ENCODE results near the gene TMEM81. TPM values are rescaled to one million over a fixed set of nuclear protein-coding genes. Genes with fewer than 3 reads are reported as not detected.

Gene TMEM81
- total RNA-seq, 2 donors from 2014 or later: 4.9 to 6.2 TPM

DNA sequence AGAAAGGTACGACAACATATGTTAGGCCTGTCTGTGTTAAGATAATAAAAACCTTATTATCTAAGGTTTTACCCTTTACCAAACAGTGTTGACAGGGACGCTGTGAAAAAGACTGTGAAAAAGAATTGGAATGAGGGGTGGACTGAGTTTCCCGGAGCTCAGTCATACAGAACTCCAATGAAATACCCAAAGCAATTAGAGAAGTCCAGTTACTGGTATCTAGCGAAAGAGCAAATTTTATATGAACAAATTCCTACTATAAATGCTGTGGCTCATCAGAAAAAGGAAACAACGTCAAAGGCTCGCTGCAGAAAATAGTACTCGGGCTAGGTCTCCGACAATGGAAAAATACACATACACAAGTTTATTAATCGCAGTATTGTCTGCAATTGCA is 38.2 kb upstream of the TMEM81 start:
- H3K36me3 ChIP-seq (ENCODE audit: control insufficient read depth, insufficient read depth, low read length): peaks cover 13% of the 10 kb centered on the region
- Mint-ChIP-seq H3K27me3 (ENCODE audit: insufficient read depth) (no peaks in the 10 kb centered on the region), H3K36me3 (ENCODE audit: low read depth) (peaks cover 9% of the 10 kb centered on the region), H3K4me3 (peak overlapping the region; percentile 97), H3K9me3 (no peaks in the 10 kb centered on the region), H3K27ac (peak overlapping the region; percentile 100), H3K4me1 (peaks cover 12% of the 10 kb centered on the region)
- peak overlapping the region; percentile 98 for H3K4me3 ChIP-seq (ENCODE audit: low read length)
- no peaks in the 10 kb centered on the region for H3K4me1 ChIP-seq (ENCODE audit: control insufficient read depth, insufficient read depth, low read length)
- 56 to 73% methylated on average over 6 to 9 of the region's 9 CpGs for WGBS, 2 experiments (ENCODE audit: insufficient coverage in 1 of 2, insufficient read length in 1 of 2)
- no peaks in the 10 kb centered on the region for H3K9me3 ChIP-seq (ENCODE audit: control insufficient read depth, low read length)
- H3K27ac ChIP-seq (ENCODE audit: low read depth, low read length): peak overlapping the region; percentile 99
- TF ChIP-seq CTCF (conservative IDR thresholded peaks at IDR 0.05): peak; percentile 28
- H3K9ac ChIP-seq (ENCODE audit: extremely low read depth, low read length, poor library complexity, severe bottlenecking): peak overlapping the region; percentile 98
- no peak for DNase-seq
- H3K27me3 ChIP-seq (ENCODE audit: control insufficient read depth, insufficient read depth, low read length, poor library complexity, severe bottlenecking): no peaks in the 10 kb centered on the region

DNA sequence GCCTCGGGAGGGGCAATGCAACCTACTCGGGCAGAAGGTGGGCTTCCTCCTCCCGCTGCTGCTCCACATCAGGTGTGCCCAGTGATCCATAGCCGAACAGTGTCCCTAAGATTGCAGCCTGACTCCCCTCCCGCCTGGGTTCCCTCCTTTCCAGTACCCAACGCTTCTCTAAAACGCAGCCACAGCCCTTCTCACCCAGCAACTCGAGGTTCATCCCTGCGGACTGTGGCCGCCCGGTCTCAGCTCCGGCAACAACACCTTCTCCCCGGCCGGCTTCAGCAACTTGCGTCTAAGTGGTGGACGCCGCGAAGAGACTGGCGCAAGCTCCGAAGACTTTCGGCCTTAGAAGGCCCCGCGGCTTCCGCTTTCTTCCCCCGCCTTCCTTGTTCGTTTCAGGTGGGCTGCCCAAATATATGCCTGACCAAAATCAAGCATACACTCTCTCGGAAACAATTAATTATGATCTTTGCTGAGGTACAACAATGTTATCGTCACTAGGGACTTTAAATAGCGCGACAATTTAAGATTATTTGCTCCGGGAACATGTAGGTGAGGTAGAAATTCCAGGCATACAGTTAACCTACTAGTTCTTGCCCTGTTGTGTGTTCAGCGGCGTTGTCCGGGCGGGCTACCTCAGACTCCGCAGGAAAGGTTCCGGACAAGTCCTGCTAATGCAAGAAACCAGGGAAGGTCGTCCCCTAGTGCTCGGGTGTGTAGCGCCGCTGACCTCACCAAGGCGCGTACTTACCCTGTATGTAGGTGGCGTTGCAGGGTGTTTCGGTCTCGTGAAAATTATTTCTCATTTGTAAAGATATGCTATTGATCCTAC is 37.6 kb upstream of the TMEM81 start, which contains the start of gene RBBP5:
Gene RBBP5 (minus strand): TSS at position 319 of the 829 bp plus-strand sequence. CDS start 105 bp downstream, at position 214.
- Histone ChIP-seq H3K9ac (ENCODE audit: extremely low read depth, low read length, poor library complexity, severe bottlenecking) (peak within 1 kb of the TSS; percentile 98), H3K4me1 (ENCODE audit: control insufficient read depth, insufficient read depth, low read length) (no peaks in the 10 kb centered on the region), H3K9me3 (ENCODE audit: control insufficient read depth, low read length) (no peaks in the 10 kb centered on the region), H3K27me3 (ENCODE audit: control insufficient read depth, insufficient read depth, low read length, poor library complexity, severe bottlenecking) (no peaks in the 10 kb centered on the region), H3K4me3 (ENCODE audit: low read length) (peak within 1 kb of the TSS; percentile 98), H3K36me3 (ENCODE audit: control insufficient read depth, insufficient read depth, low read length) (peaks cover 13% of the 10 kb centered on the region), H3K27ac (ENCODE audit: low read depth, low read length) (peak within 1 kb of the TSS; percentile 99)
- H3K9me3 Mint-ChIP-seq: no peaks in the 10 kb centered on the region
- H3K27ac Mint-ChIP-seq: peak within 1 kb of the TSS; percentile 100
- DNase-seq: peak; percentile 98
- peaks cover 9% of the 10 kb centered on the region for H3K36me3 Mint-ChIP-seq (ENCODE audit: low read depth)
- WGBS, 2 experiments (ENCODE audit: insufficient coverage in 1 of 2, insufficient read length in 1 of 2): 0 to 1% methylated on average over 27 to 46 of the region's 46 CpGs
- TF ChIP-seq CTCF (conservative IDR thresholded peaks at IDR 0.05): peak; percentile 80
- H3K4me3 Mint-ChIP-seq: peak within 1 kb of the TSS; percentile 97
- no peaks in the 10 kb centered on the region for H3K27me3 Mint-ChIP-seq (ENCODE audit: insufficient read depth)
- H3K4me1 Mint-ChIP-seq: peaks cover 12% of the 10 kb centered on the region

GRCh38 chr1:205118752-205119151 is 34.5 kb upstream of the TMEM81 start:
- Histone ChIP-seq H3K4me3 (ENCODE audit: low read length) (no peak overlapping the region), H3K27ac (ENCODE audit: low read depth, low read length) (no peak overlapping the region), H3K4me1 (ENCODE audit: control insufficient read depth, insufficient read depth, low read length) (no peaks in the 10 kb centered on the region), H3K27me3 (ENCODE audit: control insufficient read depth, insufficient read depth, low read length, poor library complexity, severe bottlenecking) (no peaks in the 10 kb centered on the region), H3K9me3 (ENCODE audit: control insufficient read depth, low read length) (no peaks in the 10 kb centered on the region), H3K9ac (ENCODE audit: extremely low read depth, low read length, poor library complexity, severe bottlenecking) (no peak overlapping the region), H3K36me3 (ENCODE audit: control insufficient read depth, insufficient read depth, low read length) (peaks cover 34% of the 10 kb centered on the region)
- WGBS, 2 experiments (ENCODE audit: insufficient coverage in 1 of 2, insufficient read length in 1 of 2): 97 to 100% methylated on average over 2 of the region's 2 CpGs
- no peaks in the 10 kb centered on the region for H3K27me3 Mint-ChIP-seq (ENCODE audit: insufficient read depth)
- H3K36me3 Mint-ChIP-seq (ENCODE audit: low read depth): peaks cover 22% of the 10 kb centered on the region
- no peak overlapping the region for H3K4me3 Mint-ChIP-seq
- TF ChIP-seq CTCF (conservative IDR thresholded peaks at IDR 0.05): no peak
- H3K27ac Mint-ChIP-seq: no peak overlapping the region
- DNase-seq: no peak
- peaks cover 12% of the 10 kb centered on the region for H3K4me1 Mint-ChIP-seq
- no peaks in the 10 kb centered on the region for H3K9me3 Mint-ChIP-seq

Measured in endodermal cell (in vitro differentiated cells).